Adrenal gland (tissue), 12 donors: Measurements from ENCODE around the gene SMNDC1. TPM values are rescaled to one million over a fixed set of nuclear protein-coding genes. Genes with fewer than 3 reads are reported as not detected.

Source experiments
- DNase-seq, 7 donors: peaks; one replicate each; pipeline ENCODE4 v3.0.0-alpha.2; 2019 to 2020
- H3K27ac ChIP-seq, 5 donors: fragments of 200-600 bp; sonication (generic) in 4 of 5; 1 replicate in 3 of 5; 2 replicates in 2 of 5; pipeline versions ENCODE4 v1.5.1 to v1.8.0; 2016 to 2020; ENCODE audit warnings: mild to moderate bottlenecking in 1 of 5
- H3K27me3 ChIP-seq: fragments of 200-600 bp; 2 replicates; pipeline ENCODE4 v1.8.0; 2021
- H3K36me3 ChIP-seq, 2 donors: fragments of 200-600 bp; replicated peaks in 1 of 2; 1 replicate in 1 of 2; 2 replicates in 1 of 2; pipeline versions ENCODE4 v1.5.1 to v1.8.0; 2018 to 2022
- H3K4me1 ChIP-seq, 2 donors: fragments of 200-600 bp; replicated peaks in 1 of 2; 1 replicate in 1 of 2; 2 replicates in 1 of 2; pipeline versions ENCODE4 v1.5.1 to v1.8.0; 2018 to 2021
- H3K4me3 ChIP-seq, 4 donors: fragments of 200-600 bp; sonication (generic) in 3 of 4; one replicate each; pipeline ENCODE4 v1.5.1; 2016 to 2018
- H3K9me3 ChIP-seq, 3 donors: fragments of 200-600 bp; sonication (generic) in 1 of 3; replicated peaks in 1 of 3; 1 replicate in 2 of 3; 2 replicates in 1 of 3; pipeline versions ENCODE4 v1.5.1 to v1.8.0; 2016 to 2021
- CTCF ChIP-seq, 6 experiments: fragments of 450-650 bp in 4 of 6; fragments of 200-600 bp in 2 of 6; sonication (generic) in 1 of 6; IDR thresholded peaks; 1 replicate in 5 of 6; 2 replicates in 1 of 6; pipeline versions ENCODE4 v1.5.1 to v1.8.0; 2016 to 2021; ENCODE audit warnings: antibody characterized with exemption in 6 of 6, mild to moderate bottlenecking in 2 of 6, moderate library complexity in 1 of 6
- POLR2A ChIP-seq, 2 donors: fragments of 450-650 bp; IDR thresholded peaks; one replicate each; pipeline ENCODE4 v1.6.1; 2017; ENCODE audit warnings: antibody characterized with exemption in 2 of 2, mild to moderate bottlenecking in 2 of 2, moderate library complexity in 1 of 2
- WGBS, 4 donors: extraction: QIAGEN DNeasy Blood & Tissue Kit in 2 of 4; methylation state at CpG; one replicate each; pipeline versions ENCODE4 v1.1.5 to v1.1.7; 2013 to 2017; 5-methylcytosine and 5-hydroxymethylcytosine counted together
- intact Hi-C, 2 donors: fragments of 100-400 bp; cut with DNase I; formaldehyde crosslinking; loops; one replicate each; pipeline versions ENCODE4 v1.14.1 to v1.15.0; 2022 to 2023
- polyA plus RNA-seq, 3 donors: library from polyadenylated mRNA; stranded (reverse); fragments of 200-250 nt in 2 of 3; fragments of 350-450 nt in 1 of 3; fragmentation: Illumina TruSeq in 1 of 3; extraction: RNeasy Lipid Tissue Mini Kit (QIAGEN cat#74804) in 1 of 3; gene quantifications; one replicate each; pipeline ENCODE4 v1.2.3, GENCODE V29; 2013 to 2014
- total RNA-seq, 9 donors: library from RNA; depleted of rRNA in 4 of 9; stranded (reverse); fragments of >200 nt in 4 of 9; fragments of 120-200 nt in 1 of 9; fragmentation: NEBNext Ultra II Directional in 1 of 9; extraction: Animal tissue kit (Norgen Biotek cat#: 25700) in 1 of 9; gene quantifications; one replicate each; pipeline versions ENCODE4 v1.1.0 to v1.2.4, GENCODE V29; 2013 to 2023
- donor health status: healthy with polysubstance abuse.
- donor health status: Bipolar disorder and iron deficiency.
- donor health status: DM: yes; HTN: yes; CAD: no.
- donor health status: DM: no; HTN: no; CAD: no.
- donor health status: DM: no; HTN: no; CAD: no.
- donor health status: DM: yes; HTN: yes; CAD: no.

Gene SMNDC1
- total and polyA plus RNA-seq, 12 donors, result 3.7 to 34.4 (median 9.9) TPM

DNA sequence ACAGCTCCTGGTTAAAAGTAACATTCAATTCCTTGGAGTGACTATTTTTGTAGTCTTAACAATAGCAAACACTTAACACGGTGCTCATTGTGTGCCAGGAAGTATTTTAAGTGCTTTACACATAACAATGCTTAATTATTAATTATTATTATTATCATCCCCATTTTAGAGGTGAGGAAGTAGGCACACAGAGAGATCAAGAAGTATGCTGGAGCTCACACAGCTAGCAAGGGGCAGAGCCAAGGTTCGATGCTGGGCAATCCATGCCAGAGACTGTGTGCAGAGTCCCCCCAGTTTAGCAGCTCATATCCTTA lies 48.2 kb upstream of the SMNDC1 start:
- TF ChIP-seq CTCF (IDR thresholded peaks at IDR 0.05) (no peak), POLR2A (IDR thresholded peaks at IDR 0.05) (no peak)
- intact Hi-C loops, result loop anchor here in 1 of 2 donors (2.0 to 10.0 kb wide), 2 partner anchors 38 to 142 kb away; partner anchors contain the start of gene DUSP5
- DNase-seq, result no peak
- WGBS, 4 donors, result 58 to 68% (median 64%) methylated on average over 2 of the region's 2 CpGs
- H3K9me3 ChIP-seq, result no peaks in the 10 kb centered on the region
- H3K27me3 ChIP-seq, result no peaks in the 10 kb centered on the region
- peaks cover 0 to 18% of the 10 kb centered on the region in 2 donors for H3K4me1 ChIP-seq
- H3K36me3 ChIP-seq, result no peaks in the 10 kb centered on the region
- H3K4me3 ChIP-seq, result no peak overlapping the region
- peak overlapping the region in 2 of 5 donors; percentile 64 to 76 for H3K27ac ChIP-seq

GRCh38 chr10:110350812-110351211 lies 46.1 kb upstream of the SMNDC1 start:
- Histone ChIP-seq H3K27me3 (no peaks in the 10 kb centered on the region), H3K9me3 (no peaks in the 10 kb centered on the region), H3K27ac (no peak overlapping the region), H3K4me1 (peaks cover 0 to 12% of the 10 kb centered on the region in 2 donors), H3K36me3 (no peaks in the 10 kb centered on the region), H3K4me3 (no peak overlapping the region)
- TF ChIP-seq POLR2A (IDR thresholded peaks at IDR 0.05) (no peak), CTCF (IDR thresholded peaks at IDR 0.05) (no peak)
- DNase-seq, result no peak
- intact Hi-C loops, result loop anchor here in 1 of 2 donors (10.0 kb wide), 1 partner anchor 144 kb away; the partner anchor contains the start of gene DUSP5
- WGBS, 4 donors, result 92 to 98% (median 94%) methylated on average over 2 of the region's 2 CpGs

- H3K4me1 ChIP-seq, result peaks cover 0 to 12% of the 10 kb centered on the region in 2 donors
- H3K27me3 ChIP-seq, result no peaks in the 10 kb centered on the region
- DNase-seq, result no peak
- TF ChIP-seq POLR2A (IDR thresholded peaks at IDR 0.05) (no peak), CTCF (IDR thresholded peaks at IDR 0.05) (no peak)
- no peak overlapping the region for H3K27ac ChIP-seq
- intact Hi-C loops, result loop anchor here in 1 of 2 donors (10.0 kb wide), 1 partner anchor 145 kb away; the partner anchor contains the start of gene DUSP5
- WGBS, 4 donors, result 75 to 85% (median 81%) methylated on average over 3 of the region's 3 CpGs
- H3K36me3 ChIP-seq, result no peaks in the 10 kb centered on the region
- no peak overlapping the region for H3K4me3 ChIP-seq
- no peaks in the 10 kb centered on the region for H3K9me3 ChIP-seq
Measured at GRCh38 chr10:110349831-110350230, 45.1 kb upstream of the SMNDC1 start.

- TF ChIP-seq POLR2A (IDR thresholded peaks at IDR 0.05), result no peak
- no peak for TF ChIP-seq CTCF (IDR thresholded peaks at IDR 0.05)
- WGBS, 4 donors, result 71 to 75% (median 73%) methylated on average over 5 of the region's 5 CpGs
- intact Hi-C loops, result no loop called here
- Histone ChIP-seq H3K36me3 (no peaks in the 10 kb centered on the region), H3K4me1 (peaks cover 0 to 8% of the 10 kb centered on the region in 2 donors), H3K9me3 (no peaks in the 10 kb centered on the region), H3K27ac (no peak overlapping the region), H3K4me3 (no peak overlapping the region), H3K27me3 (no peaks in the 10 kb centered on the region)
- DNase-seq, result no peak
Measured at GRCh38 chr10:110349386-110349785, 44.7 kb upstream of the SMNDC1 start.
